ENCODE measurements around the gene ESPN.

ESPN gene

DNA sequence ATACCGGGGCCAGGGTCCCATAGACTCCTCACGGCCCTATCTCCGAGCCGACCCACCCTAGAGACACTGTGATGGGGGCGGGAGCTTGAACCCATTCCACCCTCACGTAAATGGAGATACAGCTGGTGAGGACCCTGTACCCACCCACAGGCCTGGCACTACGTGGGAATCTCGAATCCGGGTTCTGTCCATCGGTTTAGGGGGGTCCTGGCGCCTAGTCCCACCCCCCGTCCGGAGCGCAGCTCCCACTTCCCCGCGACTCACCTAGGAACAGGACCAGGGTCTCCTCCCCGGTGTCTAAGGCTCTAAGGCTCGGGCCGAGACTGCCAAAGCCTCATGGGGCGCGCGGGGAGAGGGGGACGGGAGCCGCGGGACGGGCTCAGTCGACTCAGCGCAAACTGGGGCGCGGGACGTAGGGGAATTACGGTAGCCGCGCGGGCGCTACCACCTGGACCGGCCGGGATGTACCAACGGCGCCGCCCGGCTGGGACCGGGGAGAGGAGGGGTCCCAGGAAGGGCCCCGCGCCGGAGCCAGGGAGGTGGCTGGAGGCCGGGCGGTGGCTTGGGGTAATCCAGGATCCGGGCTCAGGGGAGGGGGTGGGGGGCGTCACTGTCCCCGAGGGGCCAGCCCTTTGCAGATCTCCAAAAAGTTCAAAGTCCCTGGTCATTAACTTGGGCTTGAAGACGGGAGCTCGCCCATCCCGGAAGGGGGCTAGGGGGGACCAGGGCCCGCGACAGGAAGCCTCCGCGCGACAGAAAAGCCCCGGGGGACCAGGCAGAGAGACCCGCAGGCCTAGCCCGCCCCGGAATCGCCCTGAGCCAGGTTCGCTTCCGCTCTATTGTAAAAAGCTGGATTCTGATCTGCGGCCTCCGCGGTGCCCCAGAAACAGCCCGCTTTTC is 65.9 kb downstream of the ESPN start:
- peak; percentile 78 for ATAC-seq
- TF ChIP-seq BACH2 (CRISPR knock-in tag; IDR thresholded peaks at IDR 0.05; ENCODE audit: borderline replicate concordance) (no peak), ARNTL (CRISPR knock-in tag; IDR thresholded peaks at IDR 0.05; ENCODE audit: borderline replicate concordance, low read depth) (no peak), CSDC2 (CRISPR knock-in tag; IDR thresholded peaks at IDR 0.05) (no peak), ZC3H10 (CRISPR knock-in tag; IDR thresholded peaks at IDR 0.05) (no peak), ZNF70 (CRISPR knock-in tag; IDR thresholded peaks at IDR 0.05) (no peak), ZNF8 (CRISPR knock-in tag; IDR thresholded peaks at IDR 0.05) (no peak), SNAI2 (CRISPR knock-in tag; IDR thresholded peaks at IDR 0.05) (no peak), ZFP3 (CRISPR knock-in tag; IDR thresholded peaks at IDR 0.05) (no peak)
- TF ChIP-seq, protein P1, sequence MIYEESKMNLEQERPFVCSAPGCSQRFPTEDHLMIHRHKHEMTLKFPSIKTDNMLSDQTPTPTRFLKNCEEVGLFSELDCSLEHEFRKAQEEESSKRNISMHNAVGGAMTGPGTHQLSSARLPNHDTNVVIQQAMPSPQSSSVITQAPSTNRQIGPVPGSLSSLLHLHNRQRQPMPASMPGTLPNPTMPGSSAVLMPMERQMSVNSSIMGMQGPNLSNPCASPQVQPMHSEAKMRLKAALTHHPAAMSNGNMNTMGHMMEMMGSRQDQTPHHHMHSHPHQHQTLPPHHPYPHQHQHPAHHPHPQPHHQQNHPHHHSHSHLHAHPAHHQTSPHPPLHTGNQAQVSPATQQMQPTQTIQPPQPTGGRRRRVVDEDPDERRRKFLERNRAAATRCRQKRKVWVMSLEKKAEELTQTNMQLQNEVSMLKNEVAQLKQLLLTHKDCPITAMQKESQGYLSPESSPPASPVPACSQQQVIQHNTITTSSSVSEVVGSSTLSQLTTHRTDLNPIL (CRISPR knock-in tag; IDR thresholded peaks at IDR 0.05; ENCODE audit: low read depth), result no peak
- TF ChIP-seq, protein P2, sequence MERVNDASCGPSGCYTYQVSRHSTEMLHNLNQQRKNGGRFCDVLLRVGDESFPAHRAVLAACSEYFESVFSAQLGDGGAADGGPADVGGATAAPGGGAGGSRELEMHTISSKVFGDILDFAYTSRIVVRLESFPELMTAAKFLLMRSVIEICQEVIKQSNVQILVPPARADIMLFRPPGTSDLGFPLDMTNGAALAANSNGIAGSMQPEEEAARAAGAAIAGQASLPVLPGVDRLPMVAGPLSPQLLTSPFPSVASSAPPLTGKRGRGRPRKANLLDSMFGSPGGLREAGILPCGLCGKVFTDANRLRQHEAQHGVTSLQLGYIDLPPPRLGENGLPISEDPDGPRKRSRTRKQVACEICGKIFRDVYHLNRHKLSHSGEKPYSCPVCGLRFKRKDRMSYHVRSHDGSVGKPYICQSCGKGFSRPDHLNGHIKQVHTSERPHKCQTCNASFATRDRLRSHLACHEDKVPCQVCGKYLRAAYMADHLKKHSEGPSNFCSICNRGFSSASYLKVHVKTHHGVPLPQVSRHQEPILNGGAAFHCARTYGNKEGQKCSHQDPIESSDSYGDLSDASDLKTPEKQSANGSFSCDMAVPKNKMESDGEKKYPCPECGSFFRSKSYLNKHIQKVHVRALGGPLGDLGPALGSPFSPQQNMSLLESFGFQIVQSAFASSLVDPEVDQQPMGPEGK (CRISPR knock-in tag; IDR thresholded peaks at IDR 0.05; ENCODE audit: borderline replicate concordance), result no peak; the same call in 1 of the 2 replicates
- TF ChIP-seq, protein P3, sequence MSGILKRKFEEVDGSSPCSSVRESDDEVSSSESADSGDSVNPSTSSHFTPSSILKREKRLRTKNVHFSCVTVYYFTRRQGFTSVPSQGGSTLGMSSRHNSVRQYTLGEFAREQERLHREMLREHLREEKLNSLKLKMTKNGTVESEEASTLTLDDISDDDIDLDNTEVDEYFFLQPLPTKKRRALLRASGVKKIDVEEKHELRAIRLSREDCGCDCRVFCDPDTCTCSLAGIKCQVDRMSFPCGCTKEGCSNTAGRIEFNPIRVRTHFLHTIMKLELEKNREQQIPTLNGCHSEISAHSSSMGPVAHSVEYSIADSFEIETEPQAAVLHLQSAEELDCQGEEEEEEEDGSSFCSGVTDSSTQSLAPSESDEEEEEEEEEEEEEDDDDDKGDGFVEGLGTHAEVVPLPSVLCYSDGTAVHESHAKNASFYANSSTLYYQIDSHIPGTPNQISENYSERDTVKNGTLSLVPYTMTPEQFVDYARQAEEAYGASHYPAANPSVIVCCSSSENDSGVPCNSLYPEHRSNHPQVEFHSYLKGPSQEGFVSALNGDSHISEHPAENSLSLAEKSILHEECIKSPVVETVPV (CRISPR knock-in tag; IDR thresholded peaks at IDR 0.05), result no peak

DNA sequence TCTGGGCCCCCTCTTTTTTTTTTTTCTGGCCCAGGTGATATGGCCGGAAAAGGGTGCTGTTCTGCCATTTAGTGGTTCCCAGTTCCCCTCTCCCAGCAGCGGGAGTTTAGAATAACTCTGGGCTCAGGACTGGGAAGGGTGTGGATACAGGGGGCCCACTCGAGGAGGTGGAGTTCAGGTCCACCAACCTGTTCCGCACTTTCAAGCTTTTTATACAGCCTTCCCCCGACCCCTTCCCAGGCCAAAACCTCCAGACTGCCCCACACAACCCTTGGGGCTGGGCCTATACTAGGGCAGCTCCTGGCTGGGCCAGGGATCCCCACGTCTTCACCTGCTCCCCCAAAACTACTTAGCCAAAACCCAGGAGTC is 66.5 kb downstream of the ESPN start:
- TF ChIP-seq, protein P3 (CRISPR knock-in tag; IDR thresholded peaks at IDR 0.05), result no peak
- TF ChIP-seq ZFP30 (CRISPR knock-in tag; IDR thresholded peaks at IDR 0.05) (no peak), ESRRG (CRISPR knock-in tag; IDR thresholded peaks at IDR 0.05) (no peak), OSR1 (CRISPR knock-in tag; IDR thresholded peaks at IDR 0.05) (no peak), TCF4 (CRISPR knock-in tag; IDR thresholded peaks at IDR 0.05; ENCODE audit: borderline replicate concordance) (no peak), CSDC2 (CRISPR knock-in tag; IDR thresholded peaks at IDR 0.05) (no peak), ISL1 (CRISPR knock-in tag; IDR thresholded peaks at IDR 0.05) (no peak), ZNF565 (CRISPR knock-in tag; conservative IDR thresholded peaks at IDR 0.05; ENCODE audit: low read depth) (no peak), SNAI2 (CRISPR knock-in tag; IDR thresholded peaks at IDR 0.05) (no peak), ZNF8 (CRISPR knock-in tag; IDR thresholded peaks at IDR 0.05) (no peak), ZNF70 (CRISPR knock-in tag; IDR thresholded peaks at IDR 0.05) (no peak), GLIS3 (CRISPR knock-in tag; IDR thresholded peaks at IDR 0.05) (no peak), BACH2 (CRISPR knock-in tag; IDR thresholded peaks at IDR 0.05; ENCODE audit: borderline replicate concordance) (no peak), ZFP3 (CRISPR knock-in tag; IDR thresholded peaks at IDR 0.05) (no peak), RARB (CRISPR knock-in tag; IDR thresholded peaks at IDR 0.05) (no peak), TOX (CRISPR knock-in tag; IDR thresholded peaks at IDR 0.05; ENCODE audit: borderline replicate concordance) (no peak)
- TF ChIP-seq, protein P4, sequence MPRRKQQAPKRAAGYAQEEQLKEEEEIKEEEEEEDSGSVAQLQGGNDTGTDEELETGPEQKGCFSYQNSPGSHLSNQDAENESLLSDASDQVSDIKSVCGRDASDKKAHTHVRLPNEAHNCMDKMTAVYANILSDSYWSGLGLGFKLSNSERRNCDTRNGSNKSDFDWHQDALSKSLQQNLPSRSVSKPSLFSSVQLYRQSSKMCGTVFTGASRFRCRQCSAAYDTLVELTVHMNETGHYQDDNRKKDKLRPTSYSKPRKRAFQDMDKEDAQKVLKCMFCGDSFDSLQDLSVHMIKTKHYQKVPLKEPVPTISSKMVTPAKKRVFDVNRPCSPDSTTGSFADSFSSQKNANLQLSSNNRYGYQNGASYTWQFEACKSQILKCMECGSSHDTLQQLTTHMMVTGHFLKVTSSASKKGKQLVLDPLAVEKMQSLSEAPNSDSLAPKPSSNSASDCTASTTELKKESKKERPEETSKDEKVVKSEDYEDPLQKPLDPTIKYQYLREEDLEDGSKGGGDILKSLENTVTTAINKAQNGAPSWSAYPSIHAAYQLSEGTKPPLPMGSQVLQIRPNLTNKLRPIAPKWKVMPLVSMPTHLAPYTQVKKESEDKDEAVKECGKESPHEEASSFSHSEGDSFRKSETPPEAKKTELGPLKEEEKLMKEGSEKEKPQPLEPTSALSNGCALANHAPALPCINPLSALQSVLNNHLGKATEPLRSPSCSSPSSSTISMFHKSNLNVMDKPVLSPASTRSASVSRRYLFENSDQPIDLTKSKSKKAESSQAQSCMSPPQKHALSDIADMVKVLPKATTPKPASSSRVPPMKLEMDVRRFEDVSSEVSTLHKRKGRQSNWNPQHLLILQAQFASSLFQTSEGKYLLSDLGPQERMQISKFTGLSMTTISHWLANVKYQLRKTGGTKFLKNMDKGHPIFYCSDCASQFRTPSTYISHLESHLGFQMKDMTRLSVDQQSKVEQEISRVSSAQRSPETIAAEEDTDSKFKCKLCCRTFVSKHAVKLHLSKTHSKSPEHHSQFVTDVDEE (CRISPR knock-in tag; IDR thresholded peaks at IDR 0.05), result no peak
- TF ChIP-seq, protein P2 (CRISPR knock-in tag; IDR thresholded peaks at IDR 0.05; ENCODE audit: borderline replicate concordance), result no peak
- TF ChIP-seq, protein P1 (CRISPR knock-in tag; IDR thresholded peaks at IDR 0.05; ENCODE audit: low read depth), result no peak
- TF ChIP-seq, protein P5, sequence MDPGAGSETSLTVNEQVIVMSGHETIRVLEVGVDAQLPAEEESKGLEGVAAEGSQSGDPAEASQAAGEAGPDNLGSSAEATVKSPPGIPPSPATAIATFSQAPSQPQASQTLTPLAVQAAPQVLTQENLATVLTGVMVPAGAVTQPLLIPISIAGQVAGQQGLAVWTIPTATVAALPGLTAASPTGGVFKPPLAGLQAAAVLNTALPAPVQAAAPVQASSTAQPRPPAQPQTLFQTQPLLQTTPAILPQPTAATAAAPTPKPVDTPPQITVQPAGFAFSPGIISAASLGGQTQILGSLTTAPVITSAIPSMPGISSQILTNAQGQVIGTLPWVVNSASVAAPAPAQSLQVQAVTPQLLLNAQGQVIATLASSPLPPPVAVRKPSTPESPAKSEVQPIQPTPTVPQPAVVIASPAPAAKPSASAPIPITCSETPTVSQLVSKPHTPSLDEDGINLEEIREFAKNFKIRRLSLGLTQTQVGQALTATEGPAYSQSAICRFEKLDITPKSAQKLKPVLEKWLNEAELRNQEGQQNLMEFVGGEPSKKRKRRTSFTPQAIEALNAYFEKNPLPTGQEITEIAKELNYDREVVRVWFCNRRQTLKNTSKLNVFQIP (CRISPR knock-in tag; IDR thresholded peaks at IDR 0.05; ENCODE audit: borderline replicate concordance, low read depth), result no peak
- peak; percentile 8 for ATAC-seq
